ENCODE data around the gene TMCO5A.

Gene TMCO5A

DNA sequence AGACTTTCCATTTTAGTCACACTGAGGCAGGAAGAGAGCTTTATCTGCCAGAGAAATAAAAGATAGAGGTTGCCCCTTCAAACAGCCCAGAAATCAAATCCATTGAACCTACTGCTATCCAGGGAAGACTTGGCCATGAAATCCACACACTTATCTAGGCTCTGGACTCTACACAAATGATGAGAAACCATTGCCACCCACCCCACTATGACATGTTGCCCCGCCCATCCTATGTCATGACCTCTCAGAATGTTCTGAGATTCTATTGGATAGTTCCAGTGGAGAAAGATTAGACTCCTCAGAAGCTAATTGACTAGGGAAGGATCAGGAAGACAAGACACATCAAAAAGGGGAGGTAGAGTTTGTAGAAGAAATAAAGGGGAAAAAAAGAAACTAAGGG lies at the start of gene TMCO5A:
TSS of gene TMCO5A (plus strand) at position 301 of the 400 bp plus-strand sequence. CDS start 1,684 bp downstream, outside the sequence.
- TF ChIP-seq, protein P1, sequence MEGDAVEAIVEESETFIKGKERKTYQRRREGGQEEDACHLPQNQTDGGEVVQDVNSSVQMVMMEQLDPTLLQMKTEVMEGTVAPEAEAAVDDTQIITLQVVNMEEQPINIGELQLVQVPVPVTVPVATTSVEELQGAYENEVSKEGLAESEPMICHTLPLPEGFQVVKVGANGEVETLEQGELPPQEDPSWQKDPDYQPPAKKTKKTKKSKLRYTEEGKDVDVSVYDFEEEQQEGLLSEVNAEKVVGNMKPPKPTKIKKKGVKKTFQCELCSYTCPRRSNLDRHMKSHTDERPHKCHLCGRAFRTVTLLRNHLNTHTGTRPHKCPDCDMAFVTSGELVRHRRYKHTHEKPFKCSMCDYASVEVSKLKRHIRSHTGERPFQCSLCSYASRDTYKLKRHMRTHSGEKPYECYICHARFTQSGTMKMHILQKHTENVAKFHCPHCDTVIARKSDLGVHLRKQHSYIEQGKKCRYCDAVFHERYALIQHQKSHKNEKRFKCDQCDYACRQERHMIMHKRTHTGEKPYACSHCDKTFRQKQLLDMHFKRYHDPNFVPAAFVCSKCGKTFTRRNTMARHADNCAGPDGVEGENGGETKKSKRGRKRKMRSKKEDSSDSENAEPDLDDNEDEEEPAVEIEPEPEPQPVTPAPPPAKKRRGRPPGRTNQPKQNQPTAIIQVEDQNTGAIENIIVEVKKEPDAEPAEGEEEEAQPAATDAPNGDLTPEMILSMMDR (IDR thresholded peaks at IDR 0.05; ENCODE audit: insufficient read depth, low read length, missing control alignments) = no peak
- ChIA-PET POLR2A (no interaction called here), CTCF (no interaction called here)
- no peak within 1 kb of the TSS for H3K4me3 ChIP-seq (ENCODE audit: low read depth, low read length)
- DNase-seq (ENCODE audit: low read depth, low spot score) = no peak

DNA sequence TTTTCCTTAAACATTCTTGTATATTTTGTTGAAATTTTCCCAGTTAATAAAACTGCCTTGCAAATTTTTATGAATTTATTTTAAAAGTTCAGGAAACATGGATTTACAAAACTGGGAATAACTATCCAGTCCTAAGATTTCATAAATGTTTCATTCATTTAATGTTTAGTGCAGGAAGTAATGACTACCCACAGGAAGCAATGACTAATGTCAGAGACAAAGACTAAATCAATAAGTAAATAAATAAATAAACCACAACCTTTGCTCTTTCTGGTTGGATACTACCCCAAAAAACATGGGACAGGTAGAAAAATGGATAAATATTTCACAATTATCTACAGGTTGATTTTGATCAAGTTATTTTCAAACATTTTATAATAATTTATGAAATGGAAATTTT lies 48.8 kb upstream of the TMCO5A start:
- CTCF ChIA-PET = interaction anchor here (1.7 kb wide), 1 partner anchor 121 kb away, joined by 6 read pairs; no protein-coding TSS in a partner anchor
- POLR2A ChIA-PET = no interaction called here
- H3K4me3 ChIP-seq (ENCODE audit: low read depth, low read length) = no peak overlapping the region
- TF ChIP-seq, protein P1 (IDR thresholded peaks at IDR 0.05; ENCODE audit: insufficient read depth, low read length, missing control alignments) = no peak
- DNase-seq (ENCODE audit: low read depth, low spot score) = no peak

DNA sequence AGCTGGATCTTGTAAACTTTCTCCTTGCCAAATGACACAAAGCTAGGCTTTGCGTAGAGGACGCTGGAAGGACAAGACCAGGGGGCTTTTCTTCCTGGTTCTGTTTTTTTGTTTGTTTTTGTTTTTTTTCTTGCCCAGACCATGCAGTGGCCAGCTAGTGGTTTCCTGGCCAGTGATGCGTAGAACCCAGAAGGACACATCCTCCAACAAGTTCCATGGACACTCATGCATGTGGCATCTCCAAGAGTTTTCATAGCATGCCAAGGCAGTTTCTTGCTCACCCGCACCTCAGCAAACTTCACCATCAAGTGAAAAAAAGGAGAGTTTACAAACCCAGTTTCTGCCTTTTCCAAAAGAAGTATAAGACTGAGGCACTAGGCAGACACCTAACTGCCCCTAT lies 46.1 kb upstream of the TMCO5A start:
- CTCF ChIA-PET = interaction anchor here (0.9 to 1.0 kb wide), 2 partner anchors 8 to 714 kb away, joined by 3 to 5 read pairs; no protein-coding TSS in a partner anchor
- DNase-seq (ENCODE audit: low read depth, low spot score) = no peak
- POLR2A ChIA-PET = no interaction called here

DNA sequence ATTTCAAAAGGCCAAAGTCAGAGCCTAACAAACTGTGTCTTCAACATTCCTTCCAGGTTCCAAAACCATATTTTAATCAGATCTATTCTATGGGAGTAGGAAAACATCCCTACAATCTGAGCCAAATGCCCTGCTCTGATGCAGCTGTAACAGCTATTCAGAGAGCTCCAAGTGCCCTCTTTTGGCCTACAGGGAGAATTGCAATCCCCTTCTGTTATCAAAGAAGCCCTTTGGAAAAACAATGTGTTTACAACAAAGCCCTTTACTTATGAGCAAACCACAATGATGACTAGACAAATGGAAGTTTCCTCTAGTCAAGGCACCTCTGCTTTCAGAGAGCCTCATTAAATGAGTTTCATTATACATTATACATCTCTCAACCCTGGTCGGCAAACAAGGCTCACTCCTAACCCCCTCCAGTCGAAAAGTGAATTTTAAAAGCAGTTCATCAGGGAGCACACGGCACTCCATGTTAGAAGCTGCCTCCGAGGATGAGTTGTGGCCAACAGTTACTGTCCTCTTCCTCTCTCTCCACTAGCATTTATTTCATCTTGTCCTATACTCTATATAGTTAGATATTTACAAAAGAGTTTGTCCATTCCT lies 42.6 kb upstream of the TMCO5A start:
- TF ChIP-seq, protein P1 (IDR thresholded peaks at IDR 0.05; ENCODE audit: insufficient read depth, low read length, missing control alignments) = peak; percentile 81
- no peak overlapping the region for H3K4me3 ChIP-seq (ENCODE audit: low read depth, low read length)
- no peak for DNase-seq (ENCODE audit: low read depth, low spot score)
- ChIA-PET CTCF (interaction anchor here (0.8 to 4.8 kb wide), 29 partner anchors 9 to 1390 kb away, joined by 3 to 82 read pairs (median 4); no protein-coding TSS in a partner anchor), POLR2A (no interaction called here)

More for the DNA sequence above, 46.1 kb upstream of the TMCO5A start:
- TF ChIP-seq, protein P1 (IDR thresholded peaks at IDR 0.05; ENCODE audit: insufficient read depth, low read length, missing control alignments) = no peak
- no peak overlapping the region for H3K4me3 ChIP-seq (ENCODE audit: low read depth, low read length)

DNA sequence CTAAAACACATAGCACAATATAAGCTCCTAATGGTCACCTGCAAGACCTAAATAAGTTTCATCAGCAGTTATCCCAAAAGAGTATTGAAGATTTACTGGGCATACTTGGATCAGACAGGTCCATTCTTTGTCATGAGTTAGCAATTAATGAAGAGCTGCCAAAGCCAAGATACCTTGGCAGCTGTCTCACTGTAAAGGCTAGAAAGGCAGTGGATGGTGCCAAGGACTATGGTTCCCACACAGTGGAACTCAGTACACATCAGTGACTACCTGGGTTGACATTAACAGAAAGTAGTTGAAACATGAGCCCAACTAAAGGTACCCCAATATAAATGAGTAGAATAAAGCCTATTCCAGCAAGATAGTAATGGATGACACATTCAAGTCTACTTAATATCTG lies 41.1 kb upstream of the TMCO5A start:
- POLR2A ChIA-PET = no interaction called here
- DNase-seq (ENCODE audit: low read depth, low spot score) = no peak
- CTCF ChIA-PET = interaction anchor here (0.6 to 4.8 kb wide), 9 partner anchors 9 to 796 kb away, joined by 3 to 82 read pairs (median 5); no protein-coding TSS in a partner anchor
- H3K4me3 ChIP-seq (ENCODE audit: low read depth, low read length) = no peak overlapping the region
- TF ChIP-seq, protein P1 (IDR thresholded peaks at IDR 0.05; ENCODE audit: insufficient read depth, low read length, missing control alignments) = no peak

DNA sequence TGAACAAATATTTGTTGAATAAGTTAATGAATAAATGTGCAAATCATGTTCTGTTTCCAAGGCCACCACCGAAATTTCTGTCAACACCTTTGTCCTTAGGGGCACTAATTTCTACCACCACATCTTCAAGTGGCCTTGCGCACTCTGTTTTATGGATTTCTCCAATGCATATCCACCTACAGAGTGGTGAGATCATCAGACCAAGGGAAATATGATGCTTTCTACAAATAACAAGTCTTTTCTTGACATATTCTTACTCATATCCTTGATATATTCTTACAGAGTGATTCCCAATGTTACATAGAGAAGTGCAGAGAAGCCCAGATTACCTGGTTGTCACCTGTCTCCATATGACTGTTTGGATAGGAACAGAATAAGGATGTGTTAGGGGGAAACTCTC lies 36.1 kb upstream of the TMCO5A start:
- ChIA-PET POLR2A (no interaction called here), CTCF (interaction anchor here (0.6 to 1.4 kb wide), 2 partner anchors 11 to 983 kb away, joined by 3 to 4 read pairs; no protein-coding TSS in a partner anchor)
- TF ChIP-seq, protein P1 (IDR thresholded peaks at IDR 0.05; ENCODE audit: insufficient read depth, low read length, missing control alignments) = no peak

More for the DNA sequence above, 36.1 kb upstream of the TMCO5A start:
- no peak overlapping the region for H3K4me3 ChIP-seq (ENCODE audit: low read depth, low read length)
- no peak for DNase-seq (ENCODE audit: low read depth, low spot score)

Measured in AG04449 (cell line).